ENCODE measurements around the gene LRFN3.

The LRFN3 gene

GRCh38 chr19:35895911-35896642 lies 40.1 kb upstream of the LRFN3 start:
- DNase-seq (ENCODE audit: low read depth), result no peak
- H3K4me3 ChIP-seq (ENCODE audit: low read depth, low read length), result no peak overlapping the region
- no peak for TF ChIP-seq CTCF (IDR thresholded peaks at IDR 0.05; ENCODE audit: insufficient read depth, low read depth, low read length, missing control alignments)

GRCh38 chr19:35896643-35897040 lies 39.5 kb upstream of the LRFN3 start:
- no peak overlapping the region for H3K4me3 ChIP-seq (ENCODE audit: low read depth, low read length)
- no peak for DNase-seq (ENCODE audit: low read depth)
- TF ChIP-seq CTCF (IDR thresholded peaks at IDR 0.05; ENCODE audit: insufficient read depth, low read depth, low read length, missing control alignments), result no peak

GRCh38 chr19:35897706-35898451 lies 38.3 kb upstream of the LRFN3 start:
- no peak for DNase-seq (ENCODE audit: low read depth)
- peak overlapping the region; percentile 99 for H3K4me3 ChIP-seq (ENCODE audit: low read depth, low read length)
- no peak for TF ChIP-seq CTCF (IDR thresholded peaks at IDR 0.05; ENCODE audit: insufficient read depth, low read depth, low read length, missing control alignments)

- DNase-seq (ENCODE audit: low read depth), result no peak
- TF ChIP-seq CTCF (IDR thresholded peaks at IDR 0.05; ENCODE audit: insufficient read depth, low read depth, low read length, missing control alignments), result no peak
- peak overlapping the region; percentile 99 for H3K4me3 ChIP-seq (ENCODE audit: low read depth, low read length)
These were observed 37.7 kb upstream of the LRFN3 start for GRCh38 chr19:35898499-35898809.

- DNase-seq (ENCODE audit: low read depth), result peak; percentile 95
- no peak for TF ChIP-seq CTCF (IDR thresholded peaks at IDR 0.05; ENCODE audit: insufficient read depth, low read depth, low read length, missing control alignments)
- H3K4me3 ChIP-seq (ENCODE audit: low read depth, low read length), result peak overlapping the region; percentile 99
These were observed 36.5 kb upstream of the LRFN3 start for GRCh38 chr19:35899547-35900214.

GRCh38 chr19:35901055-35901644 lies 35.0 kb upstream of the LRFN3 start:
- peak overlapping the region; percentile 99 for H3K4me3 ChIP-seq (ENCODE audit: low read depth, low read length)
- DNase-seq (ENCODE audit: low read depth), result no peak
- TF ChIP-seq CTCF (IDR thresholded peaks at IDR 0.05; ENCODE audit: insufficient read depth, low read depth, low read length, missing control alignments), result no peak

Measured in GM12865 (cell line).